ENCODE results near the gene TRPC4AP.

DNA sequence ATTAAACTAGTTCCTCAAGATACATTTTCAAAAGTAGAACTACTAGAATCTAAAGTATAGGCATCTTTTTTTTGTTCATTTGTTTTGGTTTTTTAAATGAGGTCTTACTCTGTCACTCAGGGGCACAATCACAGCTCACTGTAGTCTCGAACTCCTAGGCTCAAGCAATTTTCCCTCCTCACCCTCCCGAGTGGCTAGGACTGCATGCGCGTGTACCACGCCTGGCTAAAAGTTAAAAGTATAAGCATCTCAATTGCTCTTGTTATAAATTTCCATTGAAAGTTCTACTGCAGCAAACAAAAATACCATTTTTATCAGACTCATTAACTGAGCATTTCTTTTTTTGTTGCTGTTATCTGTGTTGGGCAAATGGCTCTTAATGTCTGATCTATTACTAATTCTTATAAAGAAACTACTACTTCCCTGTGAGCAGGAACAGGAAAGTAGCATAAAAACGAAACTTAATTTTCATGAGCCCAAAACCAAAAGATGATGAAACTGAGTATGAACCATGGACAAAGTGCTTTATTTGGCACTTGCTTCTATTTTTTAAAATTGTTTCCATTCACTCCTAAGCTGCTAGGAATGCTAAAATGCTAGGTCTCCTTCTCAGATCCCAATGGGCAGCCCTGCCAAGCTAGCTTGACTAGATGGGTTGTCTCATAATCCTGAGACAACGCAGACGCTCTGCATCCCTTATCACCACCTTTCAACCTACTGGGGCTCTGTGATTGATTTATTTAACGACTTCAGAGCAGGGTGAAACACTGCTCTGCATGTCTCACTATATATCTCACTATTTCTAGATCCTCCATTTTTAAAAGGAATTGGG lies 36.9 kb downstream of the TRPC4AP start:
- TF ChIP-seq YY1 (IDR thresholded peaks at IDR 0.05; ENCODE audit: insufficient read depth, insufficient read length) (no peak), SUZ12 (IDR thresholded peaks at IDR 0.05; ENCODE audit: extremely low read depth, insufficient read depth, insufficient read length) (no peak), ZNF274 (IDR thresholded peaks at IDR 0.05; ENCODE audit: low read depth, low read length) (no peak)

All from NT2/D1 (cell line).